ENCODE results near the gene SMIM35.
"Not testable (repeated sequence)": the region's sequence is repeated elsewhere in the genome, so short reads cannot be mapped to it uniquely, and the experiment has no call there.

Gene SMIM35

GRCh38 chr11:117978291-117978910 lies 108.4 kb downstream of the SMIM35 start:
- DNase-seq = not testable (repeated sequence)

GRCh38 chr11:117977612-117978264 lies 109.0 kb downstream of the SMIM35 start:
- not testable (repeated sequence) for DNase-seq

- no peak for DNase-seq
Measured at GRCh38 chr11:117977029-117977428, 109.7 kb downstream of the SMIM35 start.

- DNase-seq = no peak
Measured at GRCh38 chr11:117976445-117976844, 110.3 kb downstream of the SMIM35 start.

GRCh38 chr11:117973503-117973860 lies 113.3 kb downstream of the SMIM35 start:
- no peak for DNase-seq

GRCh38 chr11:117972629-117973502 lies 113.9 kb downstream of the SMIM35 start:
- DNase-seq = no peak

- DNase-seq = no peak
Measured at GRCh38 chr11:117972044-117972443, 114.7 kb downstream of the SMIM35 start.

- no peak for DNase-seq
Measured at GRCh38 chr11:117970400-117971024, 116.3 kb downstream of the SMIM35 start.

GRCh38 chr11:117969160-117969991 lies 117.4 kb downstream of the SMIM35 start:
- no peak for DNase-seq

GRCh38 chr11:117966908-117967307 lies 119.9 kb downstream of the SMIM35 start:
- DNase-seq = no peak

- no peak for DNase-seq
Measured at GRCh38 chr11:117962826-117963225, 123.9 kb downstream of the SMIM35 start.

- DNase-seq = no peak
Measured at GRCh38 chr11:117961896-117962295, 124.9 kb downstream of the SMIM35 start.

- DNase-seq = no peak
Measured at GRCh38 chr11:117960406-117960805, 126.4 kb downstream of the SMIM35 start.

GRCh38 chr11:117959438-117960149 lies 127.2 kb downstream of the SMIM35 start:
- DNase-seq = no peak

- no peak for DNase-seq
Measured at GRCh38 chr11:117958949-117959348, 127.8 kb downstream of the SMIM35 start.

Data from stimulated activated CD4-positive, alpha-beta T cell treated with anti-CD3 and anti-CD28 coated beads, Interleukin-2, amount 100 ng/mL, for 48 hours (primary cell).